Gastroesophageal sphincter (tissue), 3 donors: ENCODE data around the gene AKAP6.

Source experiments
- POLR2A ChIP-seq, 2 donors: fragments of 450-650 bp; IDR thresholded peaks; one replicate each; pipeline ENCODE4 v1.6.1; 2017; ENCODE audit warnings: antibody characterized with exemption in 2 of 2, mild to moderate bottlenecking in 2 of 2, moderate library complexity in 1 of 2
- POLR2AphosphoS5 ChIP-seq: sonication (generic); formaldehyde crosslinking; IDR thresholded peaks from one replicate; pipeline ENCODE4 v1.6.1; 2017; ENCODE audit warnings: antibody characterized with exemption
- TF ChIP-seq, protein P1 (sequence below), 4 experiments: fragments of 200-600 bp in 2 of 4; fragments of 450-650 bp in 2 of 4; sonication (generic) in 1 of 4; IDR thresholded peaks; one replicate each; pipeline ENCODE4 v1.5.1; 2017 to 2019; ENCODE audit warnings: antibody characterized with exemption in 4 of 4, mild to moderate bottlenecking in 2 of 4, moderate library complexity in 2 of 4

DNA sequence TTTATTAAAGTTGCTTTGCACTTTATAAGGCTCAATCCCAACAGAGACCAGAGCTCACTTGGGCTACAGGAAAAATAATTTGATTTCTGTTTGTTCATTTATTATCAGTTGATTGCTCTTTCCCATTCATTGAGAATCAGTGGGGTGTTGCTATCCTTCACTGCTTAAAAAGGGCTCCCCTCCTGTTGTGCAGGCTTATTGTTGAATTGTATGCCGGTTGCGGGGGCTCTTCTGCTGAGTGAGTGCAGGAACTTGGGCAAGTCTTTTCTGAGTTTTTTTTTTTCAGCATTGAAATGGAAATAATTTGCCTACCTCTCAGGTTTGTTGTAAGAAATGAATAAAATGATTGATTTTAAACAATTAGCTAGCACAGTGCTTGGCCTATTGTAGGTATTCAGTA is 32.6 kb downstream of the AKAP6 start:
- TF ChIP-seq, protein P1, sequence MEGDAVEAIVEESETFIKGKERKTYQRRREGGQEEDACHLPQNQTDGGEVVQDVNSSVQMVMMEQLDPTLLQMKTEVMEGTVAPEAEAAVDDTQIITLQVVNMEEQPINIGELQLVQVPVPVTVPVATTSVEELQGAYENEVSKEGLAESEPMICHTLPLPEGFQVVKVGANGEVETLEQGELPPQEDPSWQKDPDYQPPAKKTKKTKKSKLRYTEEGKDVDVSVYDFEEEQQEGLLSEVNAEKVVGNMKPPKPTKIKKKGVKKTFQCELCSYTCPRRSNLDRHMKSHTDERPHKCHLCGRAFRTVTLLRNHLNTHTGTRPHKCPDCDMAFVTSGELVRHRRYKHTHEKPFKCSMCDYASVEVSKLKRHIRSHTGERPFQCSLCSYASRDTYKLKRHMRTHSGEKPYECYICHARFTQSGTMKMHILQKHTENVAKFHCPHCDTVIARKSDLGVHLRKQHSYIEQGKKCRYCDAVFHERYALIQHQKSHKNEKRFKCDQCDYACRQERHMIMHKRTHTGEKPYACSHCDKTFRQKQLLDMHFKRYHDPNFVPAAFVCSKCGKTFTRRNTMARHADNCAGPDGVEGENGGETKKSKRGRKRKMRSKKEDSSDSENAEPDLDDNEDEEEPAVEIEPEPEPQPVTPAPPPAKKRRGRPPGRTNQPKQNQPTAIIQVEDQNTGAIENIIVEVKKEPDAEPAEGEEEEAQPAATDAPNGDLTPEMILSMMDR (IDR thresholded peaks at IDR 0.05) = no peak
- TF ChIP-seq POLR2AphosphoS5 (no peak), POLR2A (IDR thresholded peaks at IDR 0.05) (no peak)
